Activated CD4-positive, alpha-beta T cell treated with anti-CD3 and anti-CD28 coated beads, Interleukin-10, Interleukin-2, amounts not matched to agents 100 ng/mL and 50 ng/mL, durations not matched to agents 16 hours and 8 hours (primary cell): ENCODE measurements around the gene C19orf85.
"Not testable (repeated sequence)": the region's sequence is repeated elsewhere in the genome, so short reads cannot be mapped to it uniquely, and the experiment has no call there.

Source experiments
- DNase-seq: peaks from one replicate; pipeline ENCODE4 v3.0.0-alpha.2; 2020

C19orf85 gene

DNA sequence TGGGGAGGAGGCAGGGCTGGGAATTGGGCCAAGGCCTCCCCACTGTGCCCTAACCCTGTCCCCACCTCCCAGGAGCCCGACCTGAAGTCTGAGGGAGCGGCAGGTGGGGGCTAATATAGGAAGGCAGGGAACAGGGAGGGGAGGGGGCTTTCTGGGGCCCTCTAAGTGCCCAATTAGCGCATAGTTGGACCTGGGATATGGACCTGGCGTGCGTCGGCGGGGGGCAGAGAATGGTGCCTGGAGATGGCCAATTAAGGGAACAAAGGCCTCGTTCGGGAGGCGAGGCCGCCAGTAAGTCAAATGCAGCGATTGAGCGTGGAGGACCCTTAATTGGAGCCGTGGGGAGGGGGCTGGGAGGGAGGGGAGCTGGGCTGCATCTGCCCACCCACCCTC is at the start of gene C19orf85:
Gene C19orf85 (minus strand): TSS at position 90 of the 393 bp plus-strand sequence. CDS start 197 bp downstream, outside the sequence.
- no peak for DNase-seq

DNA sequence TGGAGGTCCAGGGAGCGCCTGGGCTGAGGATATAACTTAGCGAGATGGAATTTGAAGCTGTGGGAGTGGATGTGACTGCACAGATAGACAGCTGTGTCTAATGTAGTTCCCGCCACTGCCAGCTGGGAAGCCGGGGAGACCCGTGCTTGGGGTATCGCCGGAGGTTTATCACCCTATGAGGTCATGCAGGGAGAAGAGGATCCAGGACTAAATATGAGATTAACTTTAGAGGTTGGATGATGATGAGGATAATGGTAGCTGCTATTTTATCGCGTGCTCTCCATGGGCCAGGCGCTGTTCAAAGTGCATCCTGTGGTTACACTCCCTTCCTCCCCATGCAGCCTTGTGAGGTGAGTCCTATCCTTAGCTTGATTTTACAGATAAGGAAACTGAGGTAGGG is 43.6 kb upstream of the C19orf85 start:
- no peak for DNase-seq

DNA sequence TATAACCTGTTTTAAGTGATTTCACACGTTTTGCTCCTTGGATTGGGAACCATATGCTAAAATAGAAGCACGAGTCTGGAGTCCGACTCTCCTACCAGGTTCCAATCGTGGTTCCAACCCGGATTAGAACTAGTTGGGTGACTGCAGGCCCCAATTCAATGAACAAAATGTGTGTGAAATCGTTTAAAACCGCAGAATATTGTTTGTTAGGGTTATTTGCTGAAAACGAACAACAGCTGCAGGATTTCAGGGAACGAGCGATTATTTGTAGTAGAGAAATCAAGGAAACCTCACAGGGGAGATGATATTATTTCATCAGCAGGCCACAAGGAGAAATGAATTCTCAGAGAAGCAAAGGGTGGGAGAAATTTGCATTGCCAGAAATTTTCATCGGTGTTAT is 40.4 kb upstream of the C19orf85 start:
- DNase-seq: no peak

DNA sequence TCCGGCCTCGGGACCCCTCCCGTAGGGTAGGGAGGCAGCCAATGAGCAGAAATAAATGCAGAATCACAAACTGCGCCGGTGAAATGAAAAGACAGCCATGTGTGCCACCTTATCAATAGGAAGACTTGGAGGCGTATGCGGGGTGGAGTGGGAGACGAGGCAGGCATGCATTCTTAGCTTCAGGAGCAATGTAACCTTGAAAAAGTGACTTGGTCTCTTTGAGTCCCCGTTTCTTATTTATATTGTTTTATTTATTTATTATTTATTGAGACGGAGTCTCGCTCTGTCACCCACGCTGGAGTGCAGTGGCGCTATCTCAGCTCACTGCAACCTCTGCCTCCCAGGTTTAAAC is 39.7 kb upstream of the C19orf85 start:
- no peak for DNase-seq

DNA sequence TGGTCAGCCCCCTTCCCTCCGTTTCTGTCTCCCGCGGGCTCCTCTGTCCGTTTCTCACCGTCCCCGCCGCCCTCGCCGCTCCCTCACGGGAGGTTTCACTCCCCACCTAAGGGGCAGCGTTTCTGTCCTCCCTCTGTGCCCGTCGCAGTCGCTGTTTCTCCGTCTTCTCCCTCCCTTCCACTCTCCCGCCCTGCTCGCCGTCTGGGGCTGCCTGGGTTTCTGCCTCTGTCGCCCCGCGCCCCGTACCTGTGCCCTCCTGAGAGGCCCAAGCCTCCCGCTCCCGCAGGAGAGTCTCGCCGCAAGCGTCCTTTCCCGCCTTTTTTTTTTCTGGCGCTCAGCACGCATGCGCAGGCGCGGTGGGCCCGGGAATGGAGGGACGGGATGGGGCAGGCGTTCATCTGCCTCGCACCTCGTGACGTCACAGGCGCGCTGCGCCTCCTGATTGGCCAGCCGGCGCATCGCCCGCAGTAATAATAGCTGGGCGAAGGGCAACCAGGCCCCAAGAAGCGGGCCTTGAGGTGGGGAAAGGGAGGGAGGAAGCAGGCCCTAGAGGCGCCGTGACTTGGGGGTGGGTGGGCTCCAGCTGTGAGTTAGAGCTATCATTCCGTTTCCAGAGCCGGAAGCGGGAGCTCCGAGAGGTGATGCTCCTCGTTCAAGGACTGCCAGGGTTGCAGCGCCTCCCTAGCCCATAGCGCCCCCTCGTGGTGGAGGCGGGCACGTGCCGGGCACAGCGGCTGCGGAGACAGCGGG is 39.1 kb upstream of the C19orf85 start:
- peak; percentile 95 for DNase-seq

DNA sequence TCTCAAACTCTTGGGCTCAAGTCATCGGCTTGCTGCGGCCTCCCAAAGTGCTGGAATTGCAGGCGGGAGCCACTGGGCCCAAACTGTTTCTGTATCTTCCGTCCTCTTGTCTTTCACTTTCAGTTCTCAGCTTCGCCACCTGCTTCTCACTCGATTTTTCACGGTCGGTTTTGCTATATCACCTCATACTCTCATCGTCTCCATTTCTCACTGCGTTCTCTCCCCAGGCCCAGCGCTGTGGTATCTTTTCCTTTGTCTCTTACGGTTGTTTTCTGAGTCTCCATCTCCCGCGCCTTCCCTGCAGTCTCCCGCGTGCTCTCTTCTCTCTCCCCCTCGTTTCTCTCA is 38.6 kb upstream of the C19orf85 start:
- DNase-seq: no peak

DNA sequence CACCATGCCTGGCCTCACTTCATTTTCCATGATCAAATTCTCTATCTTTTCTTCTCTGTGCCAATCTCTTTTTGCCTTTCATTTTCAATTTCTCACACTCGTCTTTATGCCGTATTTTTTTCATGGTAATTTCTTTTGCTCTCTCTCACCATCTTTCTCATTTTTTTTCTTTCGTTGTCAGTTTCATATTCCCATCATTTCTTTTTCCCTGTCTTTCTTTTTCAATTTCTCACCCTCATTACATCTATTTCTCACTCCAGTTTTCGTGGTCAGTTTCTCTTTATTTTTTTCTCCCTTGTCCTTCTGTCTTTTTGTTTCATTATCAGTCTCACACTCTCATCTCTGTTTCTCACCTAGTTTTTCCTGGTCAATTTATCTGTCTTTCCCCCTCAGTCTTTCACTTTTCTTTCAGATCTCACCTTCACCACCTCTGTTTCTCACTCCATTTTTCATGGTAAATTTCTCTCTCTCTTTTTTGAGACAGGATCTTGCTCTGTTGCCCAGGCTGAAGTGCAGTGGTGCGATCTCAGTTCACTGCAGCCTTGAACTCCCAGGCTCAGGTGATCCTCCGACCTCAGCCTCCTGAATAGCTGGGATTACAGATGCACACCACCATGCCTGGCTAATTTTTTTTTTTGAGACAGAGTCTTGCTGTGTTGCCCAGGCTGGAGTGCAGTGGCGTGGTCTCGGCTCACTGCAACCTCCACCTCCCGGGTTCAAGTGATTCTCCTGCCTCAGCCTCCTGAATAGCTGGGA is 37.8 kb upstream of the C19orf85 start:
- no peak for DNase-seq

DNA sequence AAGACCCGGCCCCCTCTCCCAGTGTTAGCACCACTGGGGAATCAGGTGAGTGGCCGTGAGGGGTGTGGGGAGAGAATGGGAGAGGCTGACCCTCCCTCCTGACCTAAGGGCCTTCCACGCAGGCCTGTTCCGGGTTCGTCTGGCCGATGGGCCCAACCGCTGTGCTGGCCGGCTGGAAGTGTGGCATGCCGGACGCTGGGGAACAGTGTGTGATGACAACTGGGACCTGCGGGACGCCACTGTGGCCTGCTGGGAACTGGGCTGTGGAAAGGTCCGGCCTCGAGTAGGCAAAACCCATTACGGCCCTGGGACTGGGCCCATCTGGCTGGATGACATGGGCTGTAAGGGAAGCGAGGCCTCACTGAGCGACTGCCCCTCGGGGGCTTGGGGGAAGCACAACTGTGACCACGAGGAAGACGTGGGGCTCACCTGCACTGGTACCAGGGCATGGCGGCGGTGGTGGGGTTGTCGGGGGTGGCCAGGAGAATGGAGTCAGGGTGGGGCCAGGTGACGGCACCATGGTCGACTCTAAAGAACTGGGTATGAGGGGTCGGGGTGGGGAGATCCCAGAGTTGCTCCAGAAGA is 35.9 kb upstream of the C19orf85 start:
- DNase-seq: no peak

DNA sequence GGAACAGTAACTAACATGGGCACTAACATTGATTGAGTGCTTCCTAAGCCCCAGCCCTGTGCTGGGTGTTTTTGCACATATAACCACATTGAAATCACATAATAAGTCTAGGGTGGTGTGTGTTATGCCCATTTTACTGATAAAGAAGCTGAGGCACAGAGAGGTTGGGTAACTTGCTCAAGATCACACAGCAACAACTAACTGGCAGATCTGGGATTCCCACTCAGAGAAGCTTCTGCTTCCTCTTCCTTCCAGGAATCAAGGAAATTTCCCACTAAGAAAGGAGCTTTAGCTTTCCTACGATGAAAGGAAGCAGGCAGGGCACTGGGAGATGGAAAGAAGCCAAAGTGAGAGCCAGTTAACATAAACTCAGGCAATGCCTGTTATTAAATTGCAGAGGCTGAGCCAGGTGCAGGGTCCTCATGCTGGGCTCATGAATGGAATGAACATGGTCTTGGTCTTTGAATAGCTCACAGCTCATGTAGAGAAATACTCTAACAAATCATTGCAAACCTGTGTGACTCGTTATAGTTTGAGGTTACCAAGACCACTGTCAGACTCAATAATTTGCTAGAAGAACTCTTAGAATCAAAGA is 33.8 kb upstream of the C19orf85 start:
- no peak for DNase-seq

DNA sequence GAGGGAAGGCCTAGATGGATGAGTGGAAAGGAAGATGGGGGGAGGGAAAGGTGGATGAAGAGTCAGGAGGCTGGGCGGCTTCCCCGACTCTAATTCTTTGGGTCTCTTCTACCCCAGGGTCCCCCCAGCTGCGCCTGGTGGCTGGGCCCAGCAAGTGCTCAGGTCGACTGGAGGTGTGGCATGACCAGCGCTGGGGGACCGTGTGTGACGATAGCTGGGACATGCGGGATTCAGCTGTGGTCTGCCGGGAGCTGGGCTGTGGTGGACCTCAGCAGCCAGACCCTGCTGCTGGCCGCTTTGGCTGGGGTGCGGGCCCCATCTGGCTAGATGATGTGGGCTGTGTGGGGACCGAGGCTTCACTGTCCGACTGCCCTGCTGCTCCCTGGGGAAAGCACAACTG is 33.2 kb upstream of the C19orf85 start:
- no peak for DNase-seq

DNA sequence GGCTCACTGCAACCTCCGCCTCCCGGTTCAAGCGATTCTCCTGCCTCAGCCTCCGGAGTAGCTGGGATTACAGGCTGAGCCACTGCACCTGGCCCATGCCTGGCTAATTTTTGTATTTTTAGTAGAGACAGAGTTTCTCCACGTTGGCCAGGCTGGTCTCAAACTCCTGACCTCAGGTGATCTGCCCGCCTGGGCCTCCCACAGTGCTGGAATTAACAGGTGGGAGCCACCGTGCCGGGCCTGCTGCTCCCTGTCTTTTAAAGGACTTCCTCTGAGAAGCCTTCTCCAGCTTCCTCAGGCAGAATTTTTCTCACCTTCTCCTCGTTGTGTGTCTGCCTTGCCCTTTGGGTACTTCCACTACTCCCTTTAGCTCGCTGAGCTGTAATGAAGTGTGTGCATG is 32.3 kb upstream of the C19orf85 start:
- not testable (repeated sequence) for DNase-seq

DNA sequence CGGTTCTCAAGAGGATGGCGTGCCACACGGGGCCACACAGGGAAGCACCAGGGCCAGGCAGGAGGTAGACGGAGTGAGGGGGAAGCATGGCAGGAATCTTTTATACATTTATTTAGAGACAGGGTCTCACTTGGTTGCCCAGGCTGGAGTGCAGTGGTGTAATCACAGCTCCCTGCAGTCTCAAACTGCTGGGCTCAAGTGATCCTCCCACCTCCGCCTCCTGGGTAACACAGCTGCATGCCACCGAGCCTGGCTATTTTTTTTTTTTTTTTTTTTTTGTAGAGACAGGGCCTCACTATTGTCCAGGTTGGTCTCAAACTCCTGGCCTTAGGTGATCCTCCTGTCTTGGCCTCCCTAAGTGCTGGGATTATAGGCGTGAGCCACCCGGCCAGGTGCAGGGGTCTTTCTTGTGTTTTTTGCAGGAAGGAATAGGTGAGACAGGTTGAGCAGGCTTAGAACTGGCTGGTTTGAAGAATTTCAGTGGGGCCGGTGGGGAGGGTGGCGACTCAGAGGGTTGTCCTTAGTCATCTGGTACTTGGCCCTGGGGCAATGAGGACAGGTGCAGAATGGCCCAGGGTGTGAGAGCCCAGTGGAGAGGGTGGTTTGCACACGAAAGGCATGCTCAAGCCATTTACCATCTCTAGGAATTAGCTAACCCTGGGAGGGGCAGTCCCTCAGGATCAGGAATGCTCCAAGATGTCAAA is 31.2 kb upstream of the C19orf85 start:
- no peak for DNase-seq

DNA sequence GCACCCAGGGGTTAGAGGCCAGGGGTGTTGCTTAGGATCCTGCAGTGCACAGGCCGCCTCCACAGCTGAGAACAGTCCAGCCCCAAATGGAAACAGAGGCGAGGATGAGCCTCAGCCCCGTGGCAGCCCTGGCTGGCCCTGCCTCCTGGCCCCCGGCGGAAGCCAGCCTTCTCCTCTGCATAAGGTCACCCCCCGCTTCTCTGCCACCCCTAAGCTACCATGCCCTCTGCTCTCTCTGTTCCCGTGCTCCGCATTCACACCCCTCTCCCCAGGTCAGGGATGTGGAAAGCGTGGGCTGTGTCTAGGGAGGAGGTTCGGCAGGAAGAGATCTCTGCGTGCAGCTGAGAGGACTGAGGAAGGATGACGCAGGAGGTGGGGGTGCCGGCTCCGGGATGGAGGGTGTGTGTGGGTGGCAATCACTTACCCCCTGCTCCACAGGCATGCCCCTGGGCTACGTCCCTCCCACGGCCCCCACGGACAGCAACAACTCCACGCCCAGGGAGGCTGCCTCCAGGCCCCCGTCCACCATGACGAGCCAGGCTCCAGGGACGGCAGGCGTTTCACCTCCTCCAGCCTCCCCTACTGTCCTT is 29.7 kb upstream of the C19orf85 start:
- no peak for DNase-seq

DNA sequence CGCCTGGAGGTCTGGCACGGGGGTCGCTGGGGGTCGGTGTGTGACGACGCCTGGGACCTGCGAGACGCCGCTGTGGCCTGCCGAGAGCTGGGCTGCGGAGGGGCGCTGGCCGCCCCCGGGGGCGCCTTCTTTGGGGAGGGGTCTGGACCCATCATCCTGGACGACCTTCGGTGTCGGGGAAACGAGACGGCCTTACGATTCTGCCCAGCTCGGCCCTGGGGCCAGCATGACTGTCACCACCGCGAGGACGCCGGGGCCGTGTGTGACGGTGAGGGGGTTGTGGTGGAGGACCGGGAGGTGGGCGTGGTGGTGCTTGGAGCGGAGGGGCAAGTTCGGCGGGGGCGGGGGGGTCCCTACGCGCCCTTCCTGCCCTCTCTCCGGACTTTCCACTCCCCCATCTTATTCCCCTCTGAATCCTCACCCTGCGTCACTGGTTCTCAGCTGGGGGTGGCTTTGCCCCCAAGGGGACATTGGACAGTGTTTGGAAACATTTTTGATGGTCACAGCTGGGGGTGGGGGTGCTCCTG is 29.2 kb upstream of the C19orf85 start:
- DNase-seq: no peak

DNA sequence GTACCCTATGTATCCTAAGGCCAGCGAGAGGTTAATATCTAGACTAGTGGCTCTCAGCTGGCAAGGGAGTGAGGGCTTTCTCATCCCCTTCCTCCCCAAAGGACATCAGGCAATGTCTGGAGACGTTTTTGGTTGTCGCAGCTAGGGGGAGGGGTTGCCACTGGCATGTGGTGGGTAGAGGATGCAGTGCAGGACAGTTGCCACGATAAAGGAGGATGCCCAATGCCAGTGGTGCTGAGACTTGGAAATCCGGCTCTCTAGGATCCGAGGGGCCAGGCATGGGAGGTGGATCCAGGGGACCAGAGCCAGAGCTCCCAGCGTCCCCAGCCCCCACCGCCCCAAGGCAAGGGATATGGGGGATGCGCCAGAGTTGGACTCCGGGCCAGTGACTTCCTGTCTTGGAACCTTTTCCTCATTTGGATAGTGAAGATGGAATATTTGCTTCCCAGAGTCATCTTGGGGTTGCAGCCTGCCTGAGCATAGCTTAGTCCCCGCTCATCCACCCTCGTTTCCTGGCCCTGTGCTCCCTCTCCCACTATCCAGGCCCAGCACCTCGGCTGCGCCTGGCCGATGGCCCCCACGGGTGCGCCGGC is 28.6 kb upstream of the C19orf85 start:
- DNase-seq: no peak

DNA sequence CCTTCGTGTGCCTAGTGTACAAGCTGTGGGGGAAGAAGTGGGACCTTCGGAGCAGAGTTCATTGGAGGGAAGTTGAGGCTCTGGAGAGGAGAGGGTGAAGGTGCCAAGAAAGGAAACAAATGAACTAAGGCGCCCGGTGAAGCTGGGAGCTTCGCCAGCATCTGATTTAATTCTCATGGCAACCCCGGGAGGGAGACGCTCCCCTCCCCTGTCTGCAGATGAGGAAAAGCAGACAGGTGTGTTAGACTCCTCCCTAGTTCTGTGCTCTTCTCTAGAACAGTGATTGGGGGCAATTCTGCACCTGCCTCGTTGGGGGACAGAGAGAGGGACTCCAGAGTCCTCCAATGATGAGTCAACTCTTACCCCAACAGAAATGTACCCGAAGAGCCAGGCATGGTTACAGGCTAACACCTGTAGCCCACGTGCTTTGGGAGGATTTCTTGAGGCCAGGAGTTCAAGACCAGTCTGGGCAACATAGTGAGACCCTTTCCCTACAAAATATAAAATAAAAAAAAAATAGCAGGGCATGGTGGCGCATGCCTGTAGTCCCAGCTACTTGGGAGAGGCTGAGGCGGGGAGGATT is 27.9 kb upstream of the C19orf85 start:
- no peak for DNase-seq

DNA sequence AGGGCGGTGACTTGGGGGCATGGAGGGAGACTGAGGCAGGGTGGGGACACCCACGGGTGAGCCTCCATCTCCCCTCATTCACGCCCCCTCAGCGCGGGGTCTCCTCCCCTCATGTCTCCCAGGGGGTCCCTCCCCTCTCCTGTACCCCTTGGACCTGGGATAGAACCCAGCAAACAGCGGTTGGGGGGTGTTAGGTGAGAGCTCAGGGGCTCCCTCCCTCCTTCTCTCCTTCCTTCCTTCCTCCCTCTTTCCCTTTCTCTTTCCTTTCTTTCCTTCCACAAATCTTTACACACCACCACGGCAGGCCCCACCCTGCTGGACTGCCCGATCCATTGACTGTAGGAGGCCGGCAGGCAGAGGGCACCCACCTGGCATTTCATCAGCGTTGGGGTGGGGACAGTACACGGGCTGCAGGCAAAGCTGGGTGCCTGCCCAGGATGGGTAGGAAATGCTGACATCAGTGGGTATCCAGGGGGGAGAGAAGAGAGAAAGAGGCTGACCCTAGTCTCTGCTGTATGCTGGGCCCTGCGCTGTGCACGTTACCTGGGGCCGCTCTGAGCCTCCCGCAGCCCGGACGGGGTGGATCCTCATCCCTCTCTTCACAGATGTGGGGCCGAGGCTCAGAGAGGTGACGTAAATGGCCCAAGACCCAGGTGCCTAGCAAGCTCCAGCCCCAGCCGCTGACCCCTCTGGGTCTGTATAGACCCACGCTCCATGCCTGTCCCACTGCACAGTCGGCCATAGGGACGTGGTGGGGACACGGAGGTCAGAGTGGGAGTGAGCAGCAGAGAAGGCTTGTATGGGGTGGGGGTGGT is 27.2 kb upstream of the C19orf85 start:
- no peak for DNase-seq

DNA sequence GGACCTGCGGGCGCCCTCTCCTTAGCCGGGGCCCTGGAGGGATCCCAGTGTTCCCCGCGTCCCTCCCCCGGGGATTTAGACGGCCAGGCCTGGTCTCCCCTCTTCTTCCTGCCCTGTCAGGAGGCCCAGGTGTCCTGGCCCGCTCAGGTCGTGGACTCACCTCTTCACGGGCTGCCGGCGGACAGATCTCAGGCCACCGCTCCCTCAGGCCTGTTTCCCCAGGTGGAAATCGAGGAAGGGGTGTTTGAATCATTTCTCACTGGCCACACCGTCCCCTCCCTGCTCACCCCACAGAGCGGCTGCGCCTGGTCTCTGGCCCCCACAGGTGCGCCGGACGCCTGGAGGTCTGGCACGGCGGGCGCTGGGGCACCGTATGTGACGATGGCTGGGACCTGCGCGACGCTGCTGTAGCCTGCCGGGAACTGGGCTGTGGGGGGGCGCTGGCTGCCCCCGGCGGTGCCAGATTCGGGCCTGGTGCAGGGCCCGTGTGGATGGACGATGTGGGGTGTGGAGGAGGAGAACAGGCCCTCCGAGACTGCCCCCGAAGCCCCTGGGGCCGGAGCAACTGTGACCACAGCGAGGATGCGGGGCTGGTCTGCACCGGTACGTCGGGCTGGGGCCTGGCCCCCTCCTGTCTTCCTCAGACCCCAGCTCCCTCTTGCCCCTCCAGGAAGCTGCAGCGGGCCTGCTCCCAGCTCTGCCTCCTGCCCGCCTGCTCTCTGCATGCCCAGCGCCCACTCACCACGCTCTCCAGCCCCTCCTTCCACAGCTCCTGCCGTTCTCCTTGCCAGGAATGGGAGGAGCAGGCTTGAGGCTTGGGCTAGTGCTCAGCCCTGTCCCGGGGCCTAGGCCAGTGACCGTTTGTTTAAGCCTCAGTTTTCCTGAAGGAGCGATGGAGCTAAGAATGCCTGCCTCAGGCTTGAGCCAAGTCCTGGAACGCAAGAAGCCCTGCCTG is 26.2 kb upstream of the C19orf85 start:
- no peak for DNase-seq

DNA sequence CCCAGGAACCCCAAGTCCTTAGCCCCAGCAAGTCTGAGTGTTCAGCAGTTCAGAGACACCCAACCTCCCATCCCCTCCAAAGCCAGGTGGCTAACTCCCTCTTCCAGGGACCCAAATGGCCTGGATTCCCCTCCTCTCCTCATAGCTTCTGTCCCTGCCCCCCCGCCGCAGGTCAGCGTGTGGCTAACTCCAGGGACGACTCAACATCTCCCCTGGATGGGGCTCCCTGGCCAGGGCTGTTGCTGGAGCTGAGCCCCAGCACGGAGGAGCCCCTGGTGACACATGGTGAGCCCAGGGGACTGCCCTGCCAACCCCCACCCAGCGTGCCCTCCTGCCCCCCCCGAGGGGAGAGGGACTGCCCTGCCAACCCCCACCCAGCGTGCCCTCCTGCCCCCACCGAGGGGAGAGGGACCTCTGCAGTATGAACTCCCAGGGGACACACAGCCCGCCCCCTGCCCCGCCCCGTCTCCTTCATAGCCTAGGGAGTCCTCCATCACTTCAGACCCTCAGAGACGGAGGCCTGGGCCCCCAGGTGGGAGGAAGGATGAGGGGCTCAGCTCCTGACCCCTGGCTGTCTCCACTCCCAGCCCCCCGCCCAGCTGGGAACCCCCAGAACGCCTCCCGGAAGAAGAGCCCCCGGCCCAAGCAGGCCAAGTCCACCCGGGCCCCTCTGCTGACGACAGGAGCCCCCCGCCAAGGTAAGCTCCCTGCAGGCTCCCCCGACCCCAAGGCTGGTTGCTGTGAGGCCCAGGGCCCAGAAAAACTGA is 25.3 kb upstream of the C19orf85 start:
- DNase-seq: no peak
